Skeletal muscle cell (primary cell): ENCODE measurements around the gene RPS3A.
"Not testable (repeated sequence)": the region's sequence is repeated elsewhere in the genome, so short reads cannot be mapped to it uniquely, and the experiment has no call there.

Source experiments
- DNase-seq: peaks from one replicate; pipeline ENCODE4 v3.0.0-alpha.2; 2010; ENCODE audit warnings: low read depth
- H3K4me3 ChIP-seq: 2 replicates; pipeline ENCODE4 v1.5.1; 2011; ENCODE audit warnings: low read depth, mild to moderate bottlenecking, control low read depth, low read length, moderate library complexity

The RPS3A gene

DNA sequence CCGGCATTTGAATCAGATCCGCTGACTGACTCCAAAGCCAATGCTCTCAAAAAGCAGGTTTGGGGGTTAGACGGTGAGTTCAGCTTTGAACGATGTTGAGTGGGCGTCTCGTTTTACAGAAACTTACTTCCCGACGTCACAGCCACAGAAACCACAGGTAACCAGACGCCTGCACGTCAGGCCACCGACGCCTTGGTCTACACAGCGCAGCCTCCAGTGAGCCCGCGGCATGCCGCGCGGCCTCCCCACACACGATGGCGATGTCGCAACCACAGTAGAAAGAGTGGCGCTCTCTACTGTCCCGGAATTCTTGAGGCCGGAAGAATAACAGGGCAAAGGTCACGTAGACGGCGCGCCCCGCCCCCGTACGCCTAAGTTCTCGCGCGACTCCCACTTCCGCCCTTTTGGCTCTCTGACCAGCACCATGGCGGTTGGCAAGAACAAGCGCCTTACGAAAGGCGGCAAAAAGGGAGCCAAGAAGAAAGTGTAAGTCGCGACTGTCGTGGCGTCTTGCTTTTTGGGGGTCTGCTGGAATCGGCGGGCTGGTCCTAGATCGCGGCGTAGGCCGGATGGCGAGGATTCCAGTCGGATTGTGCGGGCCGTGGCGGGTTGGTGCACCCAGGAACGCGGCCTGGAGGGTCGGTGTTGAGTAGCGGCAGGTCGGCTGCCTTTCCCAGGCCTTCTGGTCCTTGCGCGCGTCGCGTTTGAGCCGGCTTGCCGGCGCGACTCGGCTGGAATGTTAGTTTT, at the start of gene RPS3A:
RPS3A (plus strand) TSS at position 400 of the 747 bp plus-strand sequence; CDS start at position 425, 25 bp downstream.
- peak; percentile 94 for DNase-seq
- H3K4me3 ChIP-seq, result peak within 1 kb of the TSS; percentile 100

DNA sequence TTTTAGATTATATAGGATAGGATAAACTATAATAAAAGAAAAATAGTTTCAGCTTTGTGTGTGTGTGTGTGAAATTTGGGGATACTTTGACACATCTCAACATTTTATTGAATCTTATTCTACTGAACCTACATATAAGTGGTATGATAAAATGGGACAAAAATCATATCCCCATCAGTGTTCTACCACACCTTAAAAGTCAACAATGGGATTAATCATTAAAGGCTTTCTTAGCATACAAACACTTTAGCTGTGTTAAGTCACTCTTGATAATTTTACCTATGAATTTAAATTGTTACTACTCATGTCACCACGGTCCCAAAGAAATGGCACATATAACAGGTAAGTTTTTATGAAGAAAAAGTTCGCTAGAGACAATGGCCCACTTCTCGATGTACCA, 46.6 kb upstream of the RPS3A start:
- DNase-seq, result no peak
- H3K4me3 ChIP-seq, result no peak overlapping the region

- H3K4me3 ChIP-seq, result no peak overlapping the region
- no peak for DNase-seq
Observed at GRCh38 chr4:151055539-151055938, 43.9 kb upstream of the RPS3A start.

GRCh38 chr4:151063143-151063542, 36.3 kb upstream of the RPS3A start:
- not testable (repeated sequence) for DNase-seq

DNA sequence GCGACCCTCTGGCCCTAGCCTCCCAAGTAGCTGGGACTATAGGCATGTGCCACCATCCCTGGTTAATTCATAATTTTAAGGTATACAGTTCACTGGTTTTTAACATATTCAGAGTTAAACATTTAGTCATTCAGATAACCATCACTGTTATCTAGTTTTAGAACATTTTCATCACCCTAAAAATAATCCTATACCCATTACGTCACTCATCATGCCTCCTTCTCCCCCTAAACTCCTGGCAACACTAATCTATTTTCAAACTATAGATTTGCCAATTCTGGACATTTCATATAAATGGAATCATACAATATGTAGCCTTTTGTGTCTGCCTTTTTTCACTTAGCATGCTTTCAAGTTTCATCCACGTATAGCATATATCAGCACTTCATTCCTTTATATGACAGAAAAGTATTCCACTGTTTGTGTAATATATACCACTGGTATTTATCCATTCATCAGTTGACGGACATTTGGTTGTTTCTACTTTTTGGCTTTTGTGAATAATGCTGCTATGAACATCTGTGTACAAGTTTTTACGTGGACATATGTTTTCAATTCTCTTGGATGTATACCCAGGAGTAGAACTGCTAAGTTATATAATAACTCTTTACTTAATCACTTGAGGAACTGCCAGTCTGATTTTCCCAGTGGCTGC, 32.0 kb upstream of the RPS3A start:
- DNase-seq, result no peak
- H3K4me3 ChIP-seq, result no peak overlapping the region

More at GRCh38 chr4:151063143-151063542, 36.3 kb upstream of the RPS3A start:
- not testable (repeated sequence) for H3K4me3 ChIP-seq

DNA sequence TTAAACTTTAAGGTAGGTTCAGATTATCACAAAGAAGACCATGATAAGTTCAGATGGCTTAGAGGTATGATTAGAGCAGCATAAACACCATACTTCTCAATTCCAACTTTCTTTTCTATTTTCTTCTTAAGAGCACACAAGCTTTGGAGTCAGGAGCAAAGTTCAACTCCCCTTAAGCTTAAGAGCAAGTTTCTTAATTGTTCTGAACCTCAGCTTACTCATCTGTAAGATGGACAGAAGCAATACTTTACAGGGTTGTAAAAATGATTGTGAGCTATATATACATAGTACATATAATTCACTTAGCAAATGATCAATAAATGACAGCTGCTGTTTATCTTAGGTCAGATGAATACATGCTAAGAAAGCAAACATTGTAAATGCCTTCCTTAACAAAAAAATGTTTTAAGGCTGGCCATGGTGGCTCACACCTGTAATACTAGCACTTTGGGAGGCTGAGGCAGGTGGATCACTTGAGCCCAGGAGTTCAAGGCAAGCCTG, 25.0 kb upstream of the RPS3A start:
- H3K4me3 ChIP-seq, result no peak overlapping the region
- DNase-seq, result no peak

DNA sequence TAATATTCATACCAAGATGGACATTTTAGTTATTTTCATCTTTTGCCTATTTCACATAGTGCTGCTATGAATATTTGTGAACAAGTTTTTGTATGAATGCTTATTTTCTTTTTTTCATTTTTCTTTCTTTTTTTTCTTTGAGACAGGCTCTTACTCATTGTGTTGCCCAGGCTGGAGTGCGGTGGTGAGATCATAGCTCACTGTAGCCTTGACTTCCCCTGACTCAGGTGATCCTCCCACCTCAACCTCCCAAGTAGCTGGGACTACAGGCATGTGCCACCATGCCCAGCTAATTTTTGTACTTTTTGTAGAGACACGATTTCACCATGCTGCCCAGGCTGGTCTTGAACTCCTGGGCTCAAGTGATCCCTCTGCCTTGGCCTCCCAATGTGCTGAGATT, 21.4 kb upstream of the RPS3A start:
- not testable (repeated sequence) for DNase-seq

GRCh38 chr4:151087467-151087866, 12.0 kb upstream of the RPS3A start:
- DNase-seq, result no peak
- H3K4me3 ChIP-seq, result no peak overlapping the region

More for the DNA sequence above, 21.4 kb upstream of the RPS3A start:
- not testable (repeated sequence) for H3K4me3 ChIP-seq

- DNase-seq, result no peak
- no peak overlapping the region for H3K4me3 ChIP-seq
Observed at GRCh38 chr4:151091047-151091446, 8.4 kb upstream of the RPS3A start.

GRCh38 chr4:151092488-151092887, 6.9 kb upstream of the RPS3A start:
- DNase-seq, result no peak
- no peak overlapping the region for H3K4me3 ChIP-seq

DNA sequence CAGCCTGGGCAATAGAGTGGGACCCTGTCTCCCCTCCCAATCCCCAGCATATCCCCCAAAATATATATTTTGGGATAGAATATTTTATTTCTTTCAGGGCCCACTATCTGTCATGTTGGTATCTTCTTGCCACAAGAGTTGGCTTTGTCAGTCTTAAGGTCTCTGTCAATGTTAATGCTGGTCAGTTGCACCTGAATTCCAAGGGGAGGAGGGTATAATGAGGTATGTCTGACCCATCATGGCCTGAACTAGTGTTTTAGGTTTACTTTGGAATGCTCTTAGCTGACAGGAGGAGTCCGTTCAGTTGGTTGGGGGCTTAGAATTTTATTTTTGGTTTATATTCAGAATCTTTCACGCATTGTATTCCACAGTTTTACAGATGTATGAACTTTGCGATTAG, 6.2 kb upstream of the RPS3A start:
- no peak overlapping the region for H3K4me3 ChIP-seq
- no peak for DNase-seq

- H3K4me3 ChIP-seq, result no peak overlapping the region
- DNase-seq, result no peak
Observed at GRCh38 chr4:151094290-151094751, 5.1 kb upstream of the RPS3A start.

DNA sequence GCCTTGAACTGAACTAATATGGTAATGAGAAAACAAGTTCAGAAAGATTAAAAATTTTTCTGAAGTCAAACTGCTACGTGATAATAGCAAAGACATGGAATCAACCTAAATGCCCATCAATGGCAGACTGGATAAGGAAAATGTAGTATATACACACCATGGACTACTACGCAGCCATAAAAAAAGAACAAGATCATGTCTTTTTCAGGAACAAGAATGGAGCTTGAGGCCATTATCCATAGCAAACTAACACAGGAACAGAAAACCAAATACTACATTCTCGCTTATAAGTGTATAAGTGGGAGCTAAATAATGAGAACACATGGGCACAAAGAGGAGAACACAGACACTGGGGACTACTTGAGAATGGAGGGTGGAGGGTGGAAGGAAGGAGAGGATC, 4.3 kb upstream of the RPS3A start:
- no peak overlapping the region for H3K4me3 ChIP-seq
- DNase-seq, result no peak

DNA sequence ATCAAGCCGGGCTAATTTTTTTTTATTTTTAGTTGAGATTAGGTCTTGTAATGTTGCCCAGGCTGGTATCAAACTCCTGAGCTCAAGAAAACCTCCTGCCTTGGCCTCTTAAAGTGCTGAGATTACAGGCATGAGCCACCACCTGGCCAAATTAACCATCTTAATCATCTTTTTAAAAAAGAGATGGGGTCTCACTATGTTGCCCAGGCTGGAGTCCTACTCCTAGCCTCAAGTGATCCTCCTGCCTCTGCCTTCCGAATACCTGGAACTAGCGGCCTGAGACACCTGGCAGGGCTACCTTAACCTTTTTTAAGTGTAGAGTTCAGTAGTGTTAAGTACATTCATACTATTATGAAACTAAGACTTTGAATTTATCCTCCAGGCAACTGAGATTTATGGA, 1.7 kb upstream of the RPS3A start:
- no peak overlapping the region for H3K4me3 ChIP-seq
- DNase-seq, result no peak

DNA sequence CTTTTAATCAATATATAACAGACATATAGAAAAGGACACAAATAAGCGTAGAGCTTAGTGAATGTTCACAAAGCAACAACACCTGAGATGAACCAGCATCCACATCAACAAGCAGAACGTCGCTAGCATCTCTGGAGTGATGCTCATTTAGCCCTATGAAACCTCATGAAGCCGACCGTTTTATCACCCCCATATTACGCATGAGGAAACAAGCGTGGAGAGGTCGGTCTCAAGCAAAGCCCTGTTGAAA, 524 bp upstream of the RPS3A start:
- H3K4me3 ChIP-seq, result peak overlapping the region; percentile 100
- no peak for DNase-seq

GRCh38 chr4:151099976-151100417, 569 bp downstream of the RPS3A start:
- H3K4me3 ChIP-seq, result peak overlapping the region; percentile 100
- no peak for DNase-seq

DNA sequence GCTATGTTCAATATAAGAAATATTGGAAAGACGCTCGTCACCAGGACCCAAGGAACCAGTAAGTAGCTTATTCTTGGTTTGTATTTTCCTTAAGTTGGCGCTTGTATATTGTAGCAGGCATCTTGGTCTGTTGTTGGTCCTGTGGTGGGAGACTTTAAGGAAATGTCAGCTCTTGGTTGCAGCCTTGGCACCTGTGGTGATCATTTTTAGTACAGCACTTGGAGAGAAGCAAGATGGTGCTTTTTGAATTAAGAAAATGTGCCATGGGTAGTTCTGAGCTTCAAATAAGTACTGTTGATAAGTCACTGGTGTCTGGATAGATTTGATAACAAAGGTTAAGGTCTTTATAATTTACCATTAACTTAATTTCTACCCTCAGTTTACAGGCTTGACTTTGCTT, 1.1 kb downstream of the RPS3A start:
- DNase-seq, result no peak
- peak overlapping the region; percentile 100 for H3K4me3 ChIP-seq

DNA sequence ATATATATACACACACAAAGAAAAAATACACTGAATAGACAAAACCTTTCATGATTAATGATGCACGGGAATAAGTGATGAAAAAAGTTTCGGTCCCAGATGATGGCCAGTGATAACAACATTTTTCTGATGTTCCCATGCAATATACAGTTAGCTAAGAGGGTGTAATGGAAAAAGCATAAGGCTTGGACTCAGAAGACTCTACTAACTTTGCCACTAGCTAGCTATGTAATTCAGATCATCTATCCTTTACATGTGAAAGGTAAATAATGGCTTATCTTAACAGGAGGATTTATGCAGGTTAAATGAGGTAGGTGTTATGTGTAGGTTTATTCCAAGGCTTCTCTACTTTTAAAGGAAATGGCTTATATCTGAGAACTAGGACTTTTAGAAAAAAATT, 4.3 kb downstream of the RPS3A start:
- no peak for DNase-seq
- H3K4me3 ChIP-seq, result no peak overlapping the region

DNA sequence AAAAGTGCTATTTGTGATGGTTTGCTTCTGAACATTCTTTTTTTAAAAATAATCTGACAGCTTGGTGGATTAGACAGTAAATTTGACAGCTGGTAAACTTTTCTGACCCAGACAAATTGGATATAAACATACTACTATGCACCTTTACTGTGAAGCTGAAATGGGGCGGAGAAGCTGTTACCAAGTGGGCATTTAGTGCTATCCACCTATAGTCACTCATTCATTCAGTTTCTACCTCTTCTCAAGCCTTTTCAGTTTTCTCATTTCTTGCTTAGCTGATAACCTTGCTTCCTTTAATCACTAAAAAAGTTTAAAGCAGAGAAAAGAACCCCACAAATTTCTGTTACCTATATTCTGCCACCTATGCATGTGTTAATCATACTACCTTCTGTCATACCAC, 5.2 kb downstream of the RPS3A start:
- DNase-seq, result no peak
- no peak overlapping the region for H3K4me3 ChIP-seq

- DNase-seq, result no peak
Observed at GRCh38 chr4:151105454-151106032, 6.1 kb downstream of the RPS3A start.

GRCh38 chr4:151107063-151107462, 7.6 kb downstream of the RPS3A start:
- no peak for DNase-seq
- H3K4me3 ChIP-seq, result no peak overlapping the region

More at GRCh38 chr4:151105454-151106032, 6.1 kb downstream of the RPS3A start:
- H3K4me3 ChIP-seq, result no peak overlapping the region
